ENCODE data around the gene EAF1. TPM values are rescaled to one million over a fixed set of nuclear protein-coding genes. Genes with fewer than 3 reads are reported as not detected.

The EAF1 gene
- total and polyA plus RNA-seq, 2 of the 8 experiments (the other 6 are each of a cell fraction or from before 2014, with no cell fraction given), result 13.9 to 26.8 TPM

GRCh38 chr3:15431256-15431837 is 3.9 kb downstream of the EAF1 start:
- no peak overlapping the region for H2BK5ac ChIP-seq (ENCODE audit: low read depth, low read length)
- no peak overlapping the region for H3K4ac ChIP-seq (replicated peaks; ENCODE audit: insufficient read length, low read depth, low read length)
- ChIA-PET CTCF (ENCODE audit: partially characterized antibody) (interaction anchor here (1.0 to 2.0 kb wide), 3 partner anchors 37 to 127 kb away, joined by 3 to 12 read pairs (median 4); no protein-coding TSS in a partner anchor), POLR2A (ENCODE audit: partially characterized antibody) (interaction anchor here (1.4 to 1.5 kb wide), 2 partner anchors 25 to 63 kb away, joined by 3 to 4 read pairs; no protein-coding TSS in a partner anchor)
- no peak overlapping the region for H4K8ac ChIP-seq (ENCODE audit: extremely low read depth, insufficient read depth, low read length)
- peaks cover 0 to 7% (median 4%) of the 10 kb centered on the region in 4 experiments; a peak in 5 of 7 replicates for H3K4me1 ChIP-seq (replicated peaks in 1 of 4; ENCODE audit: control insufficient read depth in 3 of 4, insufficient read depth in 4 of 4, low read length in 3 of 4)
- no peak overlapping the region for H2BK20ac ChIP-seq (ENCODE audit: low read length)
- DNase-seq (ENCODE audit: low read depth in 1 of 2, low spot score in 2 of 2) (no peak), FAIRE-seq (no peak)
- H4K91ac ChIP-seq (replicated peaks; ENCODE audit: insufficient read length, low read length), result no peak overlapping the region
- no peak overlapping the region for H3K27ac ChIP-seq (ENCODE audit: low read depth, low read length)
- peaks cover 11 to 51% (median 28%) of the 10 kb centered on the region in 4 experiments for H3K36me3 ChIP-seq (ENCODE audit: control insufficient read depth in 2 of 4, insufficient read depth in 4 of 4, low read length in 3 of 4)
- WGBS, 2 experiments (ENCODE audit: extremely low coverage in 1 of 2, insufficient coverage in 1 of 2, insufficient read length in 1 of 2, insufficient replicate concordance in 2 of 2, low coverage in 1 of 2, low lambda C conversion rate in 2 of 2, missing lambda C conversion rate in 1 of 2), result 90% methylated on average over 3 of the region's 3 CpGs; no CpG with 5 or more reads in 1 of the 2 experiments
- peaks cover 3% of the 10 kb centered on the region for H3K23me2 ChIP-seq (ENCODE audit: low read depth, low read length)
- no peaks in the 10 kb centered on the region for H4K20me1 ChIP-seq (replicated peaks in 1 of 2; ENCODE audit: control insufficient read depth in 1 of 2, insufficient read depth in 2 of 2, low read length in 2 of 2)
- no peak overlapping the region for H2AFZ ChIP-seq (ENCODE audit: low read length)
- no peak overlapping the region for H2BK12ac ChIP-seq (ENCODE audit: low read depth, low read length)
- H3K79me1 ChIP-seq (ENCODE audit: low read depth, low read length), result peaks cover 2% of the 10 kb centered on the region; the same call in 1 of the 2 replicates
- H3K23ac ChIP-seq (ENCODE audit: insufficient read length), result no peak overlapping the region
- H3K4me3 ChIP-seq (ENCODE audit: extremely low read depth in 1 of 4, insufficient read depth in 2 of 4, low read depth in 3 of 4, low read length in 4 of 4), result no peak overlapping the region
- no peak overlapping the region for H2BK15ac ChIP-seq (ENCODE audit: low read length)
- no peak overlapping the region for H3K56ac ChIP-seq (replicated peaks; ENCODE audit: insufficient read length, low read depth, low read length)
- no peak overlapping the region for H4K5ac ChIP-seq (ENCODE audit: insufficient read length, low read depth, low read length)
- H2BK120ac ChIP-seq (replicated peaks; ENCODE audit: low read depth, low read length), result no peak overlapping the region
- no peak overlapping the region for H3K14ac ChIP-seq (ENCODE audit: insufficient read length)
- H3K4me2 ChIP-seq (ENCODE audit: insufficient read depth in 1 of 2, low read depth in 2 of 2, low read length in 2 of 2), result no peak overlapping the region
- H3K79me2 ChIP-seq (ENCODE audit: control insufficient read depth in 1 of 2, insufficient read depth in 2 of 2, low read length in 2 of 2), result peaks cover 11 to 40% of the 10 kb centered on the region in 2 experiments
- TF ChIP-seq RNF2 (IDR thresholded peaks at IDR 0.05; ENCODE audit: borderline replicate concordance, low read depth, low read length, missing control alignments, poor library complexity, severe bottlenecking), result no peak
- no peak for TF ChIP-seq CBX8 (IDR thresholded peaks at IDR 0.05; ENCODE audit: borderline replicate concordance, low read depth, low read length)
- no peak for TF ChIP-seq CREB1 (IDR thresholded peaks at IDR 0.05)
- TF ChIP-seq ASH2L (IDR thresholded peaks at IDR 0.05; ENCODE audit: low read length), result no peak
- no peak for TF ChIP-seq ATF2 (IDR thresholded peaks at IDR 0.05; ENCODE audit: low read length)
- no peak for TF ChIP-seq GABPA (IDR thresholded peaks at IDR 0.05; ENCODE audit: borderline replicate concordance, insufficient read depth, low read length)
- TF ChIP-seq BRCA1 (IDR thresholded peaks at IDR 0.05; ENCODE audit: low read depth, low read length), result no peak
- TF ChIP-seq TEAD4 (IDR thresholded peaks at IDR 0.05; ENCODE audit: low read depth, low read length), result no peak
- TF ChIP-seq KDM5A (IDR thresholded peaks at IDR 0.05; ENCODE audit: low read length), result no peak
- no peak for TF ChIP-seq RBBP5 (IDR thresholded peaks at IDR 0.05; ENCODE audit: borderline replicate concordance, low read depth, low read length)
- TF ChIP-seq TAF1 (IDR thresholded peaks at IDR 0.05; ENCODE audit: low read depth, low read length), result no peak
- no peak for TF ChIP-seq RXRA (IDR thresholded peaks at IDR 0.05; ENCODE audit: insufficient read depth, low read depth, low read length)
- H3K18ac ChIP-seq (ENCODE audit: extremely low read depth, low read length), result no peak overlapping the region
- no peak overlapping the region for H3K9ac ChIP-seq (replicated peaks in 1 of 4; ENCODE audit: extremely low read depth in 1 of 4, low read depth in 3 of 4, low read length in 3 of 4)
- H3K9me3 ChIP-seq (ENCODE audit: insufficient read depth in 2 of 2, low read depth in 1 of 2, low read length in 1 of 2), result no peaks in the 10 kb centered on the region
- H2AK5ac ChIP-seq (ENCODE audit: low read depth, low read length), result no peak overlapping the region
- H3K27me3 ChIP-seq (replicated peaks in 1 of 4; ENCODE audit: control insufficient read depth in 3 of 4, extremely low read depth in 1 of 4, insufficient read depth in 3 of 4, low read length in 3 of 4), result no peaks in the 10 kb centered on the region

All from H1 (cell line).